Measurements from ENCODE around the gene PDPK1. TPM values are rescaled to one million over a fixed set of nuclear protein-coding genes. Genes with fewer than 3 reads are reported as not detected.

The PDPK1 gene
- total and polyA plus RNA-seq, 5 donors = 18.0 to 44.9 (median 36.5) TPM

DNA sequence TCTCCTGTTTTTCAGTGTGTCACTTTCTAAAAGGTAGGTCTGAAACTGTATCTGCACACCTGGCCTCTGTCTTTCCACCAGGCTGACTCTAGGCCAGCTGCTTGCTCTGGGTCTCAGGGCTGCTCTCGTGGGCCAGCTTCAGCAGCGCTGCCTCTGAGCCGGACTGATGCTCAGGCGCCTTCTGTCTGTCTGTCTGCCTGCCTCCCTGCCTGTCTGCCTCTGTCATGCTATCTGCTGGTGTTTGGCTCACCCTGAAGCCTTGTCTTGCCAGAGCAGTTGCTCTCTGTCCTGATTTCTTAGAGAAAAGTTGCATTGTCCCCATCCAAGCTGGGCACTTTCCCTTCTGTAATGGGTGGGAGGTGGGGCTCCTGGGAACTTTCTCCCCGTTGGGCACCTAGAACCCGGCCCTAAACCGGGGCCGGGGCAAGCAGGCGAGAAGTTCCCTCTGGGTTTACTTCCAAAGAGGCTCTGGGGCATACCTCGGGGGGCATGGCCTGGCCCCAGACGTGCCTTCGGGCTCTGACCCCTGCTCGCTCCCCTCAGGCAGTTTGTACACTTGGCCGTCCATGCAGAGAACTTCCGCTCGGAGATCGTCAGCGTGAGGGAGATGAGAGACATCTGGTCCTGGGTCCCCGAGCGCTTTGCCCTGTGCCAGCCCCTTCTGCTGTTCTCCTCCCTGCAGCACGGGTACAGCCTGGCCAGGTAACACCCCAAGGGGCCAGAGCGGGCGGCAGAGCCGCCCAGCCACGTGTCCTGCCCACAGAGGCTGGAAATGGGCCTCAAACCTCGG is 39.9 kb upstream of the PDPK1 start:
- DNase-seq = peak in 1 of 3 donors; percentile 64
- Histone ChIP-seq H3K4me3 (ENCODE audit: low read length) (no peak overlapping the region), H3K4me1 (ENCODE audit: control insufficient read depth, insufficient read depth, low read length) (peaks cover 12% of the 10 kb centered on the region)

GRCh38 chr16:2498531-2499253 is 39.1 kb upstream of the PDPK1 start:
- Histone ChIP-seq H3K4me3 (ENCODE audit: low read length) (no peak overlapping the region), H3K9me3 (ENCODE audit: control insufficient read depth, low read length) (no peaks in the 10 kb centered on the region), H3K27me3 (ENCODE audit: control insufficient read depth, insufficient read depth) (no peaks in the 10 kb centered on the region), H3K4me1 (ENCODE audit: control insufficient read depth, insufficient read depth, low read length) (peaks cover 12% of the 10 kb centered on the region), H3K27ac (ENCODE audit: low read length) (no peak overlapping the region)
- DNase-seq (peak in 1 of 3 donors; percentile 72), ATAC-seq (peak in 1 of 2 donors; percentile 10)
- intact Hi-C loops (cut with DNase I) = loop anchor here in 2 of 4 donors (2.0 to 10.0 kb wide), 2 partner anchors 158 to 164 kb away; partner anchors contain the start of gene ABCA3 (in 1 of the 2)
- 77% methylated on average over 15 of the region's 15 CpGs for WGBS

More for the DNA sequence above, 39.9 kb upstream of the PDPK1 start:
- H3K9me3 ChIP-seq (ENCODE audit: control insufficient read depth, low read length) = no peaks in the 10 kb centered on the region
- intact Hi-C loops (cut with DNase I) = loop anchor here in 2 of 4 donors (2.0 to 10.0 kb wide), 2 partner anchors 157 to 163 kb away; partner anchors contain the start of gene ABCA3 (in 1 of the 2)
- 72% methylated on average over 26 of the region's 26 CpGs for WGBS
- H3K27ac ChIP-seq (ENCODE audit: low read length) = peak overlapping the region; percentile 43
- H3K27me3 ChIP-seq (ENCODE audit: control insufficient read depth, insufficient read depth) = no peaks in the 10 kb centered on the region
- no peak for ATAC-seq

GRCh38 chr16:2499454-2499853 is 38.4 kb upstream of the PDPK1 start:
- H3K27me3 ChIP-seq (ENCODE audit: control insufficient read depth, insufficient read depth) = no peaks in the 10 kb centered on the region
- peaks cover 12% of the 10 kb centered on the region for H3K4me1 ChIP-seq (ENCODE audit: control insufficient read depth, insufficient read depth, low read length)
- intact Hi-C loops (cut with DNase I) = loop anchor here in 2 of 4 donors (2.0 to 10.0 kb wide), 2 partner anchors 159 to 165 kb away; partner anchors contain the start of gene ABCA3 (in 1 of the 2)
- H3K9me3 ChIP-seq (ENCODE audit: control insufficient read depth, low read length) = no peaks in the 10 kb centered on the region
- 97% methylated on average over 6 of the region's 6 CpGs for WGBS
- H3K27ac ChIP-seq (ENCODE audit: low read length) = no peak overlapping the region
- DNase-seq = peak in 1 of 3 donors; percentile 57
- no peak for ATAC-seq
- no peak overlapping the region for H3K4me3 ChIP-seq (ENCODE audit: low read length)

DNA sequence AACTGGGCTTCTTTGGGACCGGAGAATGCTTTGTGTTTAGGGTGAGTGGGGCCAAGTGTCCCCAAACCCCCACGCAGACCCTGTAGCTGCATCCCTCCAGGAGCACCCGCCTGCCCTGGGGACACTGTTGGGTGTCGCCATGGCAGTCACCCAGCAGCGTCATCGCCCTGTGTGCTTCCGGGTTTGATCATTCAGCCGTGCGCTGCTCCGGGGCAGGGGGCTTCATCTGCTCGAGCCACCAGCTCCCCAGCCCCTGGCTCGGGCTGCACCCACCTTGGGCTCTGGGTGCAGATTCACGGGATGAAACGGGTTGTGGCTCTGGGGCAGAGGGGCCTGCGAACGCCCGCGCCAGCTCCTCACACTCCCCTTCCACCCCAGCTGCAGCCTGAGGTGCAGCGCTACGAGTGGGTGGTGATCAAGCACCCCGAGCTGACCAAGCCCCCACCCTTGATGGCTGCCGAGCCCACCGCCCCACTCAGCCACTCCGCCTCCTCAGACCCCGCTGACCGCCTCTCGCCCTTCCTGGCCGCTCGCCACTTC is 37.9 kb upstream of the PDPK1 start:
- intact Hi-C loops (cut with DNase I) = loop anchor here in 3 of 4 donors (2.0 to 10.0 kb wide), 4 partner anchors 73 to 165 kb away; partner anchors contain the start of genes ABCA3 (in 1 of the 3) and CCNF (in 1 of the 3)
- Histone ChIP-seq H3K9me3 (ENCODE audit: control insufficient read depth, low read length) (no peaks in the 10 kb centered on the region), H3K4me1 (ENCODE audit: control insufficient read depth, insufficient read depth, low read length) (peaks cover 12% of the 10 kb centered on the region), H3K27ac (ENCODE audit: low read length) (no peak overlapping the region), H3K27me3 (ENCODE audit: control insufficient read depth, insufficient read depth) (no peaks in the 10 kb centered on the region), H3K4me3 (ENCODE audit: low read length) (no peak overlapping the region)
- peak in 1 of 3 donors; percentile 53 for DNase-seq
- WGBS = 93% methylated on average over 29 of the region's 29 CpGs
- ATAC-seq = no peak

- 87% methylated on average over 20 of the region's 20 CpGs for WGBS
- H3K4me3 ChIP-seq (ENCODE audit: low read length) = no peak overlapping the region
- intact Hi-C loops (cut with DNase I) = loop anchor here in 1 of 4 donors (2.0 to 5.0 kb wide), 2 partner anchors 73 to 158 kb away; partner anchors contain the start of gene CCNF
Observed at GRCh38 chr16:2500430-2500917, 37.3 kb upstream of the PDPK1 start.

DNA sequence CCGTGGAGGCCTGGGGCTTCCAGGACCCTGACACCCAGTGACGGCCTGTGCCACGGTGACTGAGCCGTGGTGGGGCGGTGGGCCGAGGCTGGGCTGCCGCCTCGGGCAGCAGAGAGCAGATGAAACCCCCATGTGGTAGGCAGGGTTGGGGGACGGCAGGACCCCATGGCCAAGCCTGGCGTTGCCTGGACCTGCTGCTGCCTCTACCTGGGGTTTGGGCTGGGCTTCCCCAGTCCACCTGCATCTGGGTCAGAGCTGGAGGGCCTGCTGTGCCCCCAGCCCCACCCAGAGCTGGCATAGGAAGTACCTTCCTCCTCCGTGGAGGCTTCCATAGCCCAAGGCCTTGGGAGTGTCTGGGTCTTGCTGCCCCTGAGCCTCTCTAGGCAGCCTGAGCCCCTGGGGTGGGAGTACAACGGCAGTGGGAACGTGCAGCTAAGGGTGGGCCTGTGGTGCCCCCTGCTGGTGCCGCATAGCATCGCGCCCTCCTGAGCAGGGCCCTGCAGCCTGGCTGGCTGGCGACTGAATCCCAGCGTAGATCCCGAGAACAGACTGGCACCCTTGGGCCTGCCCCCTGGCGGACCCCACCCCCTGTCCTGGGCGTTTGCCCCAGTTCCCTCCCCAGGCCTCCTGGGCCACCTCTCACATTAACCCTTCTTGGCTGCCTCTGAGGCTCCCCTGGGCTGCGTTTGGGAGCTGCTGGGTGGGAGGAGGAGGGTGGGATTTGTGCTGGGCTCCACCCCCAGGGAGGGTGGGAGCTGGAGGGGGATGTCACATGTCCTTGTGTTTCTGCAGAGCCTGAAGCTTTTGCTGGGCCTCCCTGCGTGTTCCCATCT is 36.7 kb upstream of the PDPK1 start:
- WGBS = 37% methylated on average over 23 of the region's 23 CpGs
- DNase-seq = peak; percentile 81 to 95 (median 94)
- Histone ChIP-seq H3K27me3 (ENCODE audit: control insufficient read depth, insufficient read depth) (no peaks in the 10 kb centered on the region), H3K4me3 (ENCODE audit: low read length) (no peak overlapping the region), H3K4me1 (ENCODE audit: control insufficient read depth, insufficient read depth, low read length) (peaks cover 12% of the 10 kb centered on the region), H3K9me3 (ENCODE audit: control insufficient read depth, low read length) (no peaks in the 10 kb centered on the region), H3K27ac (ENCODE audit: low read length) (no peak overlapping the region)
- peak; percentile 82 to 84 for ATAC-seq
- intact Hi-C loops (cut with DNase I) = loop anchor here in 1 of 4 donors (2.0 to 5.0 kb wide), 2 partner anchors 74 to 158 kb away; partner anchors contain the start of gene CCNF

More at GRCh38 chr16:2500430-2500917, 37.3 kb upstream of the PDPK1 start:
- Histone ChIP-seq H3K27ac (ENCODE audit: low read length) (no peak overlapping the region), H3K27me3 (ENCODE audit: control insufficient read depth, insufficient read depth) (no peaks in the 10 kb centered on the region), H3K9me3 (ENCODE audit: control insufficient read depth, low read length) (no peaks in the 10 kb centered on the region), H3K4me1 (ENCODE audit: control insufficient read depth, insufficient read depth, low read length) (peaks cover 12% of the 10 kb centered on the region)
- no peak for ATAC-seq
- DNase-seq = peak in 1 of 3 donors; percentile 75

- H3K4me1 ChIP-seq (ENCODE audit: control insufficient read depth, insufficient read depth, low read length) = peaks cover 12% of the 10 kb centered on the region
- 75% methylated on average over 18 of the region's 18 CpGs for WGBS
- no peak overlapping the region for H3K4me3 ChIP-seq (ENCODE audit: low read length)
- ATAC-seq (no peak), DNase-seq (peak in 1 of 3 donors; percentile 53)
- no peak overlapping the region for H3K27ac ChIP-seq (ENCODE audit: low read length)
- intact Hi-C loops (cut with DNase I) = loop anchor here in 1 of 4 donors (2.0 to 5.0 kb wide), 2 partner anchors 75 to 159 kb away; partner anchors contain the start of gene CCNF
- H3K9me3 ChIP-seq (ENCODE audit: control insufficient read depth, low read length) = no peaks in the 10 kb centered on the region
- H3K27me3 ChIP-seq (ENCODE audit: control insufficient read depth, insufficient read depth) = no peaks in the 10 kb centered on the region
Observed at GRCh38 chr16:2501946-2502895, 35.6 kb upstream of the PDPK1 start.

DNA sequence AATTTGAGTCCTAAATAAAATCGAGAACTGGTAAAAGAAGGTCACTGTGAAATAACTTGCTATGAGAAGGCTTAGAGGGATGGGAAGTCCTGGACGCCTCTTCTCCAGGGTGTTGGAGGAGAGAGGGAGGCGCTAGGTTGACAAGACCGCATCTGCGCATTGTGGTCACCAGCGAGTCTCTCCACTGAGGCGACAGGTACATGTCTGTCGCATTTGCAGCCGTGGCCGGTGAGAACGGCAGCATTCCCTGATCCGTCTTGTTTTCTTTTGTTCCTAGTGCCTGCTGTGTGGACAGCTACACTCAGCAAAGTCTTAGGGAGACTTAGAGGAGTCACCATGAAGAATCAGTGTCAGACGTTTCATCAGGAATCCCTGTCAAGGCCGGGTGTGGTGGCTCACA is 32.1 kb upstream of the PDPK1 start:
- peaks cover 2% of the 10 kb centered on the region for H3K4me1 ChIP-seq (ENCODE audit: control insufficient read depth, insufficient read depth, low read length)
- H3K4me3 ChIP-seq (ENCODE audit: low read length) = no peak overlapping the region
- 83% methylated on average over 14 of the region's 14 CpGs for WGBS
- H3K9me3 ChIP-seq (ENCODE audit: control insufficient read depth, low read length) = no peaks in the 10 kb centered on the region
- DNase-seq (peak in 1 of 3 donors; percentile 41), ATAC-seq (no peak)
- H3K27ac ChIP-seq (ENCODE audit: low read length) = no peak overlapping the region
- H3K27me3 ChIP-seq (ENCODE audit: control insufficient read depth, insufficient read depth) = no peaks in the 10 kb centered on the region
- intact Hi-C loops (cut with DNase I) = no loop called here

GRCh38 chr16:2507052-2507659 is 30.7 kb upstream of the PDPK1 start:
- intact Hi-C loops (cut with DNase I) = no loop called here
- 73% methylated on average over 14 of the region's 14 CpGs for WGBS
- peak; percentile 1 to 5 for ATAC-seq
- H3K4me3 ChIP-seq (ENCODE audit: low read length) = no peak overlapping the region
- no peaks in the 10 kb centered on the region for H3K27me3 ChIP-seq (ENCODE audit: control insufficient read depth, insufficient read depth)
- no peaks in the 10 kb centered on the region for H3K9me3 ChIP-seq (ENCODE audit: control insufficient read depth, low read length)
- peak in 2 of 3 donors; percentile 72 to 80 for DNase-seq
- no peaks in the 10 kb centered on the region for H3K4me1 ChIP-seq (ENCODE audit: control insufficient read depth, insufficient read depth, low read length)
- H3K27ac ChIP-seq (ENCODE audit: low read length) = no peak overlapping the region

All from right cardiac atrium (tissue), 5 donors.